SK-N-SH (cell line): Measurements from ENCODE around the gene PTGR3. TPM values are rescaled to one million over a fixed set of nuclear protein-coding genes. Genes with fewer than 3 reads are reported as not detected.

Experiments used
- CTCF ChIA-PET: fragments of 300-600, 350-600 bp; formaldehyde crosslinking; extraction: SDS; loops from one replicate; lab custom pipeline; 2021; lab: Yijun Ruan, JAX
- POLR2A ChIA-PET: fragments of 350-600 bp; sonication (Branson Sonifier 250); formaldehyde crosslinking; extraction: SDS; loops from one replicate; lab custom pipeline; 2020; ENCODE audit warnings: antibody characterized with exemption, inconsistent platforms; lab: Yijun Ruan, JAX
- DNase-seq: peaks from one replicate; pipeline ENCODE4 v3.0.0; 2012
- H2AFZ ChIP-seq: fragments of 200-600 bp; sonication (generic); 2 replicates; pipeline ENCODE4 v1.8.1; 2016; ENCODE audit warnings: antibody characterized with exemption, mild to moderate bottlenecking, low read depth
- H3F3A ChIP-seq: fragments of 200-600 bp; sonication (generic); replicated peaks from 2 replicates; pipeline ENCODE3; 2016; ENCODE audit warnings: antibody characterized with exemption, mild to moderate bottlenecking; ENCODE audit not compliant: insufficient read depth
- H3K27ac ChIP-seq, 2 experiments: fragments of 200-500 bp in 1 of 2; fragments of 200-600 bp in 1 of 2; sonication (Bioruptor generic) in 1 of 2; sonication (generic), shearing (Covaris generic) in 1 of 2; 2 replicates each; pipeline versions ENCODE4 v1.5.1 to v1.6.1; 2014 to 2016; ENCODE audit warnings: low read depth in 2 of 2, inconsistent platforms in 1 of 2, low read length in 1 of 2, mild to moderate bottlenecking in 1 of 2, mixed read lengths in 1 of 2
- H3K27me3 ChIP-seq: fragments of 200-600 bp; sonication (generic), shearing (Covaris generic); 2 replicates; pipeline ENCODE4 v1.6.1; 2016; ENCODE audit warnings: mixed run types; ENCODE audit not compliant: insufficient read depth
- H3K36me3 ChIP-seq, 2 experiments: fragments of 200-500 bp in 1 of 2; fragments of 200-600 bp in 1 of 2; sonication (Bioruptor generic) in 1 of 2; sonication (generic) in 1 of 2; replicated peaks in 1 of 2; 2 replicates each; pipeline versions ENCODE3 to v1.5.1; 2014 to 2016; ENCODE audit warnings: low read length in 1 of 2, mild to moderate bottlenecking in 1 of 2; ENCODE audit not compliant: insufficient read depth in 2 of 2, control insufficient read depth in 1 of 2
- H3K4me1 ChIP-seq, 2 experiments: fragments of 200-500 bp in 1 of 2; fragments of 200-600 bp in 1 of 2; sonication (Bioruptor generic) in 1 of 2; sonication (generic), shearing (Covaris generic) in 1 of 2; 2 replicates each; pipeline versions ENCODE4 v1.5.1 to v1.6.1; 2014 to 2016; ENCODE audit warnings: low read depth in 1 of 2, low read length in 1 of 2, mixed run types in 1 of 2; ENCODE audit not compliant: insufficient read depth in 2 of 2, control insufficient read depth in 1 of 2
- H3K4me2 ChIP-seq: fragments of 200-600 bp; sonication (generic), shearing (Covaris generic); 2 replicates; pipeline ENCODE4 v1.6.1; 2017; ENCODE audit warnings: mixed run types
- H3K4me3 ChIP-seq, 2 experiments: fragments of 200-500 bp in 1 of 2; fragments of 200-600 bp in 1 of 2; sonication (Bioruptor generic) in 1 of 2; sonication (generic), shearing (Covaris generic) in 1 of 2; 2 replicates each; pipeline versions ENCODE4 v1.5.1 to v1.8.1; 2014 to 2016; ENCODE audit warnings: low read depth in 2 of 2, inconsistent platforms in 1 of 2, low read length in 1 of 2, mild to moderate bottlenecking in 1 of 2, mixed read lengths in 1 of 2, moderate library complexity in 1 of 2
- H3K79me2 ChIP-seq: fragments of 200-600 bp; sonication (generic); 2 replicates; pipeline ENCODE4 v1.8.1; 2017; ENCODE audit warnings: mild to moderate bottlenecking; ENCODE audit not compliant: insufficient read depth
- H3K9ac ChIP-seq: fragments of 200-600 bp; sonication (generic); 2 replicates; pipeline ENCODE4 v1.6.1; 2017; ENCODE audit warnings: mixed run types
- H3K9me2 ChIP-seq: fragments of 200-600 bp; sonication (generic); 2 replicates; pipeline ENCODE4 v1.6.1; 2017; ENCODE audit warnings: mixed run types
- H3K9me3 ChIP-seq: fragments of 200-600 bp; sonication (generic); 2 replicates; pipeline ENCODE4 v1.6.1; 2017; ENCODE audit warnings: mixed run types, mild to moderate bottlenecking, moderate library complexity
- H4K20me1 ChIP-seq: fragments of 200-600 bp; sonication (generic); 2 replicates; pipeline ENCODE4 v1.6.1; 2017; ENCODE audit warnings: mild to moderate bottlenecking, mixed run types; ENCODE audit not compliant: insufficient read depth
- ELF1 ChIP-seq: IDR thresholded peaks from 2 replicates; pipeline ENCODE4 v1.4.0; 2012
- EP300 ChIP-seq, 2 experiments: IDR thresholded peaks; 2 replicates each; pipeline versions ENCODE4 v1.4.0 to v1.6.1; 2012; ENCODE audit warnings: borderline replicate concordance in 1 of 2, low read depth in 1 of 2, low read length in 1 of 2
- EZH2phosphoT487 ChIP-seq: fragments of 200-600 bp; sonication (generic); IDR thresholded peaks from 2 replicates; pipeline ENCODE4 v1.6.1; 2017; ENCODE audit warnings: low read depth, mixed run types, mild to moderate bottlenecking, antibody characterized with exemption, moderate library complexity, borderline replicate concordance
- FOXJ3 ChIP-seq: sonication (generic); formaldehyde crosslinking; IDR thresholded peaks from 2 replicates; pipeline ENCODE4 v1.5.1; 2020; ENCODE audit warnings: mild to moderate bottlenecking, missing genetic modification reagents
- GABPA ChIP-seq: IDR thresholded peaks from 2 replicates; pipeline ENCODE4 v1.4.0; 2012; ENCODE audit warnings: low read depth, mild to moderate bottlenecking
- GATA2 ChIP-seq: sonication (generic); formaldehyde crosslinking; IDR thresholded peaks from 2 replicates; pipeline ENCODE4 v1.5.0; 2020; ENCODE audit warnings: mild to moderate bottlenecking, missing genetic modification reagents
- MEF2A ChIP-seq: IDR thresholded peaks from 2 replicates; pipeline ENCODE4 v1.4.0; 2012; ENCODE audit warnings: low read depth, borderline replicate concordance
- MXI1 ChIP-seq: IDR thresholded peaks from 2 replicates; pipeline ENCODE4 v1.6.1; 2012; ENCODE audit warnings: mild to moderate bottlenecking, low read depth, low read length, improper control_type of control experiment
- NFIC ChIP-seq: IDR thresholded peaks from 2 replicates; pipeline ENCODE4 v1.4.0; 2012; ENCODE audit warnings: borderline replicate concordance
- NRF1 ChIP-seq: IDR thresholded peaks from 2 replicates; pipeline ENCODE4 v1.6.1; 2012; ENCODE audit warnings: low read depth, mild to moderate bottlenecking, low read length
- POLR2AphosphoS5 ChIP-seq: IDR thresholded peaks from 2 replicates; pipeline ENCODE4 v1.6.1; 2012; ENCODE audit warnings: low read depth, low read length
- RFX5 ChIP-seq: IDR thresholded peaks from 2 replicates; pipeline ENCODE4 v1.6.1; 2012; ENCODE audit warnings: mild to moderate bottlenecking, improper control_type of control experiment, low read length
- SIN3A ChIP-seq: IDR thresholded peaks from 2 replicates; pipeline ENCODE4 v1.6.1; 2012; ENCODE audit warnings: low read depth, mild to moderate bottlenecking, low read length, moderate library complexity, borderline replicate concordance
- TAF1 ChIP-seq: IDR thresholded peaks from 2 replicates; pipeline ENCODE4 v1.6.1; 2012; ENCODE audit warnings: low read depth, mild to moderate bottlenecking, low read length, moderate library complexity, borderline replicate concordance
- TEAD4 ChIP-seq: IDR thresholded peaks from 2 replicates; pipeline ENCODE4 v1.4.0; 2012; ENCODE audit warnings: mild to moderate bottlenecking, borderline replicate concordance; ENCODE audit not compliant: insufficient read depth
- YY1 ChIP-seq: IDR thresholded peaks from 2 replicates; pipeline ENCODE4 v1.4.0; 2012; ENCODE audit warnings: low read depth, mild to moderate bottlenecking
- WGBS: methylation state at CpG from one replicate; pipeline ENCODE4 v1.1.6; 2017; ENCODE audit warnings: low lambda C conversion rate; 5-methylcytosine and 5-hydroxymethylcytosine counted together
- polyA plus RNA-seq, 3 experiments: library from polyadenylated mRNA; depleted of rRNA; stranded (reverse); fragments of >200 nt; gene quantifications; 2 replicates each; pipeline ENCODE4 v1.2.3, GENCODE V29; 2012
- TF ChIP-seq, protein P1 (sequence below): fragments of 200-600 bp; sonication (generic); IDR thresholded peaks from 2 replicates; pipeline ENCODE4 v1.6.1; 2017; ENCODE audit warnings: antibody characterized with exemption, mild to moderate bottlenecking, moderate library complexity
- TF ChIP-seq, protein P2 (sequence below): IDR thresholded peaks from 2 replicates; pipeline ENCODE4 v1.4.0; 2012; ENCODE audit warnings: low read depth, borderline replicate concordance
- TF ChIP-seq, protein P3 (sequence below): fragments of 150-350 bp; IDR thresholded peaks from 2 replicates; pipeline ENCODE4 v1.6.1; 2016; ENCODE audit warnings: mild to moderate bottlenecking, low read depth, low read length
- TF ChIP-seq, protein P4 (sequence below): IDR thresholded peaks from 2 replicates; pipeline ENCODE4 v1.4.0; 2012; ENCODE audit warnings: low read depth

The PTGR3 gene
- polyA plus RNA-seq, 1 of the 3 experiments (the other 2 are of a cell fraction): 20.7 TPM

DNA sequence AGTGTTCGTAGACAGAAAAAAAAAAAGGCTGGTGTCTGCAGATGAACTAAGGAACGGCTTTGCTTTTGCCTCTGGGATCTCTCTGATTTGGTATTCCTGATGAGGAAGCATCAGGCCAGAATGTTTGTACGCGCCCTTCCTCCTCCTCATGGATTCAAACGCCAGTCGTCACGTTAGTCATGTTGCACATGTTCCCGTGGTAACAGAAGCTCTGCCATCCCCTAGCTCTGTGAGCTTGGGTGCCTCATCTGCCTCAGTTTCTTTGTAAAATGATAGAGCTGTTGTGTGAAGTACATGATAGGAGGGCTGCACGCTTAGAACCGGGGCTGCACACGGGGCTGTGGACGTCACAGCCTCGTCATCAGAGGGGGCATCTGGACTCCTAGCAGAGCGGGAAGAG, 48.7 kb upstream of the PTGR3 start:
- ChIA-PET POLR2A (no interaction called here), CTCF (interaction anchor here (1.1 kb wide), 1 partner anchor 13 kb away, joined by 6 read pairs; no protein-coding TSS in a partner anchor)
- H3K27ac ChIP-seq: no peak overlapping the region
- H3K4me2 ChIP-seq: no peak overlapping the region
- TF ChIP-seq, protein P1, sequence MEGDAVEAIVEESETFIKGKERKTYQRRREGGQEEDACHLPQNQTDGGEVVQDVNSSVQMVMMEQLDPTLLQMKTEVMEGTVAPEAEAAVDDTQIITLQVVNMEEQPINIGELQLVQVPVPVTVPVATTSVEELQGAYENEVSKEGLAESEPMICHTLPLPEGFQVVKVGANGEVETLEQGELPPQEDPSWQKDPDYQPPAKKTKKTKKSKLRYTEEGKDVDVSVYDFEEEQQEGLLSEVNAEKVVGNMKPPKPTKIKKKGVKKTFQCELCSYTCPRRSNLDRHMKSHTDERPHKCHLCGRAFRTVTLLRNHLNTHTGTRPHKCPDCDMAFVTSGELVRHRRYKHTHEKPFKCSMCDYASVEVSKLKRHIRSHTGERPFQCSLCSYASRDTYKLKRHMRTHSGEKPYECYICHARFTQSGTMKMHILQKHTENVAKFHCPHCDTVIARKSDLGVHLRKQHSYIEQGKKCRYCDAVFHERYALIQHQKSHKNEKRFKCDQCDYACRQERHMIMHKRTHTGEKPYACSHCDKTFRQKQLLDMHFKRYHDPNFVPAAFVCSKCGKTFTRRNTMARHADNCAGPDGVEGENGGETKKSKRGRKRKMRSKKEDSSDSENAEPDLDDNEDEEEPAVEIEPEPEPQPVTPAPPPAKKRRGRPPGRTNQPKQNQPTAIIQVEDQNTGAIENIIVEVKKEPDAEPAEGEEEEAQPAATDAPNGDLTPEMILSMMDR: no peak
- TF ChIP-seq MEF2A (no peak), SIN3A (no peak), EZH2phosphoT487 (no peak), GATA2 (no peak), GABPA (no peak), TAF1 (no peak), NRF1 (no peak), ELF1 (no peak), NFIC (no peak), YY1 (no peak), MXI1 (no peak), TEAD4 (no peak), EP300 (IDR thresholded peaks at IDR 0.05; ENCODE audit: borderline replicate concordance in 1 of 2, low read depth in 1 of 2, low read length in 1 of 2) (no peak), POLR2AphosphoS5 (no peak), RFX5 (no peak), FOXJ3 (no peak)
- TF ChIP-seq, protein P2, sequence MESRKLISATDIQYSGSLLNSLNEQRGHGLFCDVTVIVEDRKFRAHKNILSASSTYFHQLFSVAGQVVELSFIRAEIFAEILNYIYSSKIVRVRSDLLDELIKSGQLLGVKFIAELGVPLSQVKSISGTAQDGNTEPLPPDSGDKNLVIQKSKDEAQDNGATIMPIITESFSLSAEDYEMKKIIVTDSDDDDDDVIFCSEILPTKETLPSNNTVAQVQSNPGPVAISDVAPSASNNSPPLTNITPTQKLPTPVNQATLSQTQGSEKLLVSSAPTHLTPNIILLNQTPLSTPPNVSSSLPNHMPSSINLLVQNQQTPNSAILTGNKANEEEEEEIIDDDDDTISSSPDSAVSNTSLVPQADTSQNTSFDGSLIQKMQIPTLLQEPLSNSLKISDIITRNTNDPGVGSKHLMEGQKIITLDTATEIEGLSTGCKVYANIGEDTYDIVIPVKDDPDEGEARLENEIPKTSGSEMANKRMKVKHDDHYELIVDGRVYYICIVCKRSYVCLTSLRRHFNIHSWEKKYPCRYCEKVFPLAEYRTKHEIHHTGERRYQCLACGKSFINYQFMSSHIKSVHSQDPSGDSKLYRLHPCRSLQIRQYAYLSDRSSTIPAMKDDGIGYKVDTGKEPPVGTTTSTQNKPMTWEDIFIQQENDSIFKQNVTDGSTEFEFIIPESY: no peak
- TF ChIP-seq, protein P3, sequence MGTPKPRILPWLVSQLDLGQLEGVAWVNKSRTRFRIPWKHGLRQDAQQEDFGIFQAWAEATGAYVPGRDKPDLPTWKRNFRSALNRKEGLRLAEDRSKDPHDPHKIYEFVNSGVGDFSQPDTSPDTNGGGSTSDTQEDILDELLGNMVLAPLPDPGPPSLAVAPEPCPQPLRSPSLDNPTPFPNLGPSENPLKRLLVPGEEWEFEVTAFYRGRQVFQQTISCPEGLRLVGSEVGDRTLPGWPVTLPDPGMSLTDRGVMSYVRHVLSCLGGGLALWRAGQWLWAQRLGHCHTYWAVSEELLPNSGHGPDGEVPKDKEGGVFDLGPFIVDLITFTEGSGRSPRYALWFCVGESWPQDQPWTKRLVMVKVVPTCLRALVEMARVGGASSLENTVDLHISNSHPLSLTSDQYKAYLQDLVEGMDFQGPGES: no peak
- TF ChIP-seq, protein P4, sequence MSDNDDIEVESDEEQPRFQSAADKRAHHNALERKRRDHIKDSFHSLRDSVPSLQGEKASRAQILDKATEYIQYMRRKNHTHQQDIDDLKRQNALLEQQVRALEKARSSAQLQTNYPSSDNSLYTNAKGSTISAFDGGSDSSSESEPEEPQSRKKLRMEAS: no peak
- no peaks in the 10 kb centered on the region for H3K9me3 ChIP-seq
- no peaks in the 10 kb centered on the region for H3K9me2 ChIP-seq
- H3F3A ChIP-seq: no peaks in the 10 kb centered on the region
- no peaks in the 10 kb centered on the region for H4K20me1 ChIP-seq
- H3K79me2 ChIP-seq: 0 out of 2 replicates have a peak, but pooled peaks cover 3% of the 10 kb centered on the region
- no peaks in the 10 kb centered on the region for H3K27me3 ChIP-seq
- no peak overlapping the region for H3K4me3 ChIP-seq
- H3K9ac ChIP-seq: no peak overlapping the region
- H2AFZ ChIP-seq: no peak overlapping the region
- no peaks in the 10 kb centered on the region for H3K36me3 ChIP-seq
- 89% methylated on average over 13 of the region's 14 CpGs for WGBS
- no peak for DNase-seq
- peaks cover 0 to 12% of the 10 kb centered on the region in 2 experiments; a peak in 2 of 4 replicates for H3K4me1 ChIP-seq
